Panc1 (cell line): ENCODE measurements around the gene PROM1.

ENCODE experiments used
- POLR2AphosphoS5 ChIP-seq: IDR thresholded peaks from 2 replicates; pipeline ENCODE4 v1.6.1; 2012; ENCODE audit warnings: mild to moderate bottlenecking, low read depth, low read length, moderate library complexity
- TF ChIP-seq, protein P1 (sequence below): fragments of 450-650 bp; IDR thresholded peaks from 2 replicates; pipeline ENCODE4 v1.5.1; 2017; ENCODE audit warnings: mild to moderate bottlenecking

DNA sequence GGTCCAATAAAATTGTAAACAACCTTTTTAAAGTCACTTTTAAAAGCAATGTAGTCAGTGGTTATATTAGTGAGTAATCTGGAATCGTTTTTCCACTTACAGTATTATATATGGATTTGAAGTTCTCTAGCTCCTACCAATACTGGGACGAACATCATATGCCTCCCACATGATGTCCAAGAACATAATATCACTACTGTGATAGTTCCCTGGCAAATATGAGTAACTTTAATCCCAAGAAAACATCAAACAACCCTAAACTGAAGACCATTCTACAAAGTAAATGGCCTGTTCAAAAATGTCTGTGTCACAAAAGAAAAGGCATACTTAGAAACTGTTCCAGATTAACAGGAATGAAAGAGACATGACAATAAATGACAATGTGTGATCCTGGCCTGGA lies 67.3 kb downstream of the PROM1 start:
- TF ChIP-seq, protein P1, sequence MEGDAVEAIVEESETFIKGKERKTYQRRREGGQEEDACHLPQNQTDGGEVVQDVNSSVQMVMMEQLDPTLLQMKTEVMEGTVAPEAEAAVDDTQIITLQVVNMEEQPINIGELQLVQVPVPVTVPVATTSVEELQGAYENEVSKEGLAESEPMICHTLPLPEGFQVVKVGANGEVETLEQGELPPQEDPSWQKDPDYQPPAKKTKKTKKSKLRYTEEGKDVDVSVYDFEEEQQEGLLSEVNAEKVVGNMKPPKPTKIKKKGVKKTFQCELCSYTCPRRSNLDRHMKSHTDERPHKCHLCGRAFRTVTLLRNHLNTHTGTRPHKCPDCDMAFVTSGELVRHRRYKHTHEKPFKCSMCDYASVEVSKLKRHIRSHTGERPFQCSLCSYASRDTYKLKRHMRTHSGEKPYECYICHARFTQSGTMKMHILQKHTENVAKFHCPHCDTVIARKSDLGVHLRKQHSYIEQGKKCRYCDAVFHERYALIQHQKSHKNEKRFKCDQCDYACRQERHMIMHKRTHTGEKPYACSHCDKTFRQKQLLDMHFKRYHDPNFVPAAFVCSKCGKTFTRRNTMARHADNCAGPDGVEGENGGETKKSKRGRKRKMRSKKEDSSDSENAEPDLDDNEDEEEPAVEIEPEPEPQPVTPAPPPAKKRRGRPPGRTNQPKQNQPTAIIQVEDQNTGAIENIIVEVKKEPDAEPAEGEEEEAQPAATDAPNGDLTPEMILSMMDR, result no peak
- no peak for TF ChIP-seq POLR2AphosphoS5
